Endodermal cell (in vitro differentiated cells): ENCODE measurements around the gene GPR39. TPM values are rescaled to one million over a fixed set of nuclear protein-coding genes. Genes with fewer than 3 reads are reported as not detected.

Experiments
- DNase-seq: peaks from one replicate; pipeline ENCODE4 v3.0.0-alpha.2; 2017
- H3K27ac ChIP-seq: 2 replicates; pipeline ENCODE4 v1.5.1; 2013; ENCODE audit warnings: mild to moderate bottlenecking, low read depth, low read length, moderate library complexity
- H3K27me3 ChIP-seq: 2 replicates; pipeline ENCODE4 v1.6.1; 2013; ENCODE audit warnings: mild to moderate bottlenecking, low read length, moderate library complexity; ENCODE audit not compliant: insufficient read depth, control insufficient read depth, poor library complexity, severe bottlenecking
- H3K36me3 ChIP-seq: 2 replicates; pipeline ENCODE4 v1.7.0; 2013; ENCODE audit warnings: mild to moderate bottlenecking, low read length, moderate library complexity; ENCODE audit not compliant: control insufficient read depth, insufficient read depth
- H3K4me1 ChIP-seq: one replicate; pipeline ENCODE4 v1.7.0; 2013; ENCODE audit warnings: low read length; ENCODE audit not compliant: control insufficient read depth, insufficient read depth
- H3K4me3 ChIP-seq: 2 replicates; pipeline ENCODE4 v1.5.1; 2013; ENCODE audit warnings: mild to moderate bottlenecking, low read length, moderate library complexity
- H3K9ac ChIP-seq: 2 replicates; pipeline ENCODE4 v1.6.1; 2013; ENCODE audit warnings: mild to moderate bottlenecking, low read length, moderate library complexity; ENCODE audit not compliant: poor library complexity, severe bottlenecking; ENCODE audit errors: extremely low read depth
- H3K9me3 ChIP-seq: 2 replicates; pipeline ENCODE4 v1.6.1; 2013; ENCODE audit warnings: mild to moderate bottlenecking, low read length, moderate library complexity; ENCODE audit not compliant: control insufficient read depth
- H3K27ac Mint-ChIP-seq: 2 replicates; pipeline ENCODE4 v1.8.0; 2020; ENCODE audit warnings: mixed read lengths
- H3K27me3 Mint-ChIP-seq: 2 replicates; pipeline ENCODE4 v1.8.0; 2021; ENCODE audit warnings: mild to moderate bottlenecking, mixed read lengths; ENCODE audit not compliant: insufficient read depth
- H3K36me3 Mint-ChIP-seq: 2 replicates; pipeline ENCODE4 v1.8.0; 2020; ENCODE audit warnings: low read depth, mixed read lengths
- H3K4me1 Mint-ChIP-seq: 2 replicates; pipeline ENCODE4 v1.8.0; 2020; ENCODE audit warnings: mixed read lengths
- H3K4me3 Mint-ChIP-seq: 2 replicates; pipeline ENCODE4 v1.8.0; 2020; ENCODE audit warnings: mild to moderate bottlenecking, moderate library complexity, mixed read lengths
- H3K9me3 Mint-ChIP-seq: 2 replicates; pipeline ENCODE4 v1.8.0; 2020; ENCODE audit warnings: mild to moderate bottlenecking, mixed read lengths
- WGBS, 2 experiments: methylation state at CpG; one replicate each; pipeline versions ENCODE4 v1.1.5 to v1.1.7; 2013; ENCODE audit warnings: missing lambda C conversion rate in 2 of 2, mixed read lengths in 1 of 2; ENCODE audit not compliant: insufficient coverage in 1 of 2, insufficient read length in 1 of 2; 5-methylcytosine and 5-hydroxymethylcytosine counted together
- total RNA-seq, 2 donors: library from RNA; stranded (reverse); fragmentation: NEBNext Ultra II Directional in 1 of 2; extraction: Animal tissue kit (Norgen Biotek cat#: 25700) in 1 of 2; gene quantifications; 2 replicates in 1 of 2; 3 replicates in 1 of 2; pipeline ENCODE4 v1.2.1, GENCODE V29; 2021
- TF ChIP-seq, protein P1 (sequence below): fragments of 200-600 bp; sonication (generic); conservative IDR thresholded peaks from 2 replicates; pipeline ENCODE4 v1.5.0; 2021; ENCODE audit warnings: antibody characterized with exemption, mild to moderate bottlenecking

The GPR39 gene
- total RNA-seq, 2 donors from 2014 or later = 9.4 to 14.6 TPM

DNA sequence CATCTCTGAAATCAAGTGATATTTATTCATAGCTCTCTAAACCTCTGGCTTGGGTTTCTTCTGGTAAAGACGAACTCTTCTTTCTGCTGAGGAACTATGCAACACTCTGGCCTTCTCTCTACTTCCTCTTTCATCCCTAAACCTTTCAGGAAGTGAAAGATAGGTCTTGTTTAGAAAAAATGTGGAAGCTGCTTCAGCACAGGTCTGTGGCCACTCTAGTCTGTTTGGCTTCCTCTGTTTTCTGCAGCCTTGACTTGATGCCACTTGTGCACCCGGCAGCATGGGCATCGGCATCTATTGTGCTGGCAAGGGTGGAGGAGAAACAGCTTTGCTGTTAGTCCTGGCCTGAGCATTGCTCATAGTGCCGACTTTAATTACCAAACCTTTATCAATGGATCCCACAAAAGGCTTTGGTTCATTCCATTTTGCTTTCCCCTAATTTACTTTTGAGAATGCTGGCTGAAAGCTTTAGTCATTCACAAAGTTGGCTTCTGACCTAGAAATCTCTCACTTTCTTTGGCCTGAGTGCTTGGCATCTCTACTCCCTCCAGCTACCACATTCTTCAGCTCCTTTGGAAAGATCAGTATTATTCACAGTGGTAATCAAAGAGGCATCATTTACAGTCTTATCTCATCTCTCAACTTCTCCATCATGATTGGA is 32.0 kb upstream of the GPR39 start:
- no peak for DNase-seq
- Histone ChIP-seq H3K27me3 (no peaks in the 10 kb centered on the region), H3K36me3 (no peaks in the 10 kb centered on the region), H3K4me1 (peaks cover 7% of the 10 kb centered on the region), H3K9ac (no peak overlapping the region), H3K4me3 (no peak overlapping the region), H3K27ac (no peak overlapping the region), H3K9me3 (peaks cover 5% of the 10 kb centered on the region)
- H3K27me3 Mint-ChIP-seq = no peaks in the 10 kb centered on the region
- H3K27ac Mint-ChIP-seq = no peak overlapping the region
- WGBS, 2 experiments = 97 to 100% methylated on average over 3 to 4 of the region's 4 CpGs
- TF ChIP-seq, protein P1, sequence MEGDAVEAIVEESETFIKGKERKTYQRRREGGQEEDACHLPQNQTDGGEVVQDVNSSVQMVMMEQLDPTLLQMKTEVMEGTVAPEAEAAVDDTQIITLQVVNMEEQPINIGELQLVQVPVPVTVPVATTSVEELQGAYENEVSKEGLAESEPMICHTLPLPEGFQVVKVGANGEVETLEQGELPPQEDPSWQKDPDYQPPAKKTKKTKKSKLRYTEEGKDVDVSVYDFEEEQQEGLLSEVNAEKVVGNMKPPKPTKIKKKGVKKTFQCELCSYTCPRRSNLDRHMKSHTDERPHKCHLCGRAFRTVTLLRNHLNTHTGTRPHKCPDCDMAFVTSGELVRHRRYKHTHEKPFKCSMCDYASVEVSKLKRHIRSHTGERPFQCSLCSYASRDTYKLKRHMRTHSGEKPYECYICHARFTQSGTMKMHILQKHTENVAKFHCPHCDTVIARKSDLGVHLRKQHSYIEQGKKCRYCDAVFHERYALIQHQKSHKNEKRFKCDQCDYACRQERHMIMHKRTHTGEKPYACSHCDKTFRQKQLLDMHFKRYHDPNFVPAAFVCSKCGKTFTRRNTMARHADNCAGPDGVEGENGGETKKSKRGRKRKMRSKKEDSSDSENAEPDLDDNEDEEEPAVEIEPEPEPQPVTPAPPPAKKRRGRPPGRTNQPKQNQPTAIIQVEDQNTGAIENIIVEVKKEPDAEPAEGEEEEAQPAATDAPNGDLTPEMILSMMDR = no peak
- no peaks in the 10 kb centered on the region for H3K36me3 Mint-ChIP-seq
- no peak overlapping the region for H3K4me3 Mint-ChIP-seq
- peaks cover 21% of the 10 kb centered on the region for H3K4me1 Mint-ChIP-seq
- H3K9me3 Mint-ChIP-seq = peaks cover 13% of the 10 kb centered on the region

GRCh38 chr2:132387126-132387525 is 29.5 kb upstream of the GPR39 start:
- no peak overlapping the region for H3K9ac ChIP-seq
- WGBS, 2 experiments = 93% methylated on average over 1 of the region's 1 CpG; no CpG with 5 or more reads in 1 of the 2 experiments
- Mint-ChIP-seq H3K9me3 (peaks cover 3% of the 10 kb centered on the region), H3K4me1 (peaks cover 33% of the 10 kb centered on the region), H3K4me3 (no peak overlapping the region), H3K36me3 (no peaks in the 10 kb centered on the region), H3K27ac (no peak overlapping the region), H3K27me3 (no peaks in the 10 kb centered on the region)
- H3K27ac ChIP-seq = no peak overlapping the region
- H3K4me3 ChIP-seq = no peak overlapping the region
- no peak for DNase-seq
- H3K9me3 ChIP-seq = peaks cover 5% of the 10 kb centered on the region
- no peaks in the 10 kb centered on the region for H3K36me3 ChIP-seq
- peaks cover 7% of the 10 kb centered on the region for H3K4me1 ChIP-seq
- TF ChIP-seq, protein P1 = no peak
- no peaks in the 10 kb centered on the region for H3K27me3 ChIP-seq

DNA sequence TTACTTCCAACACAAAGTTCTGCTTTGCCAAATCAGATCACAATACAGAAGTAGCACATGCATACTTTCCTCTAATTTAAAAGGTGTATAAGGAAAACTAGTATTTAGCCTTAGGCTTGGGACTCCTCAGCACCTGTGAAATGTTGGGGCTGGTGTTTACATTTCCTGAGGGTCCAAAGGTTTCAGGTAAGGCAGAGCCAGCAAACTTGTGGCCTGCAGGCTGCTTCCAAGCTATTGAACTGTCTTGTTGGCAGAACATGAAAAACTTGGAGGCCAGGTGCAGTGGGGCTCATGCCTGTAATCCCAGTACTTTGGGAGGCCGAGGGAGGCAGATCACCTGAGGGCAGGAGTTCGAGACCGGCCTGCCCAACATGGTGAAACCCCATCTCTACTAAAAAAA is 26.5 kb upstream of the GPR39 start:
- H3K27me3 ChIP-seq = no peaks in the 10 kb centered on the region
- no peak overlapping the region for H3K4me3 ChIP-seq
- H3K9me3 Mint-ChIP-seq = peaks cover 3% of the 10 kb centered on the region
- no peak overlapping the region for H3K27ac ChIP-seq
- no peaks in the 10 kb centered on the region for H3K27me3 Mint-ChIP-seq
- peaks cover 31% of the 10 kb centered on the region for H3K4me1 Mint-ChIP-seq
- no peaks in the 10 kb centered on the region for H3K4me1 ChIP-seq
- H3K36me3 Mint-ChIP-seq = no peaks in the 10 kb centered on the region
- TF ChIP-seq, protein P1 = no peak
- no peak overlapping the region for H3K9ac ChIP-seq
- peaks cover 5% of the 10 kb centered on the region for H3K9me3 ChIP-seq
- WGBS, 2 experiments = 95 to 100% methylated on average over 2 to 3 of the region's 3 CpGs
- no peak for DNase-seq
- no peak overlapping the region for H3K4me3 Mint-ChIP-seq
- no peak overlapping the region for H3K27ac Mint-ChIP-seq
- no peaks in the 10 kb centered on the region for H3K36me3 ChIP-seq
